HG03469 (cell line): ENCODE measurements around the gene TBC1D1.
"Not testable (repeated sequence)": the region's sequence is repeated elsewhere in the genome, so short reads cannot be mapped to it uniquely, and the experiment has no call there.

Experiments used
- ATAC-seq: cut with Tn5 transposase; IDR thresholded peaks from one replicate; pipeline ENCODE4 v1.9.1; 2021; ENCODE audit warnings: mild to moderate bottlenecking, moderate library complexity, moderate number of reproducible peaks; ENCODE audit not compliant: unreplicated experiment

Gene TBC1D1

DNA sequence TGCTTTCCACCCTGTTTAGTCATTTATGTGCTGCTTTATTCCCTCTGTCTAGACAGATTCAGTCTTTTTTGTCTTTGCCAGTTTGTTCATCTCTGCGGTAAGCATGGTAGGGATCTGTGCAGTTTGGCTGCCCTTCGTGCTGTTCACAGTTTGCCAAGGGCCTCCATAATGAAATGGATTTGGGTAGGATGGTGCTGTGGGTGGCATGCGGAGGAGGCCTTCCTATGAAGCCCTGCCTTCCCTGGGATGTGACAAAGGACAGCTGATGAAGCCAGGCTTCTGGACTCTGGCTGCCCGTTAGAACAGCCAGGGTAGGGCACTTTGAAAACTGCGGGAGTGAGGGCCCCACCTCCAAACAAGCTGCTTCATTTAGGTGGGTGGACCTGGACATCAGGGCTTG lies 116.8 kb downstream of the TBC1D1 start:
- no peak for ATAC-seq

DNA sequence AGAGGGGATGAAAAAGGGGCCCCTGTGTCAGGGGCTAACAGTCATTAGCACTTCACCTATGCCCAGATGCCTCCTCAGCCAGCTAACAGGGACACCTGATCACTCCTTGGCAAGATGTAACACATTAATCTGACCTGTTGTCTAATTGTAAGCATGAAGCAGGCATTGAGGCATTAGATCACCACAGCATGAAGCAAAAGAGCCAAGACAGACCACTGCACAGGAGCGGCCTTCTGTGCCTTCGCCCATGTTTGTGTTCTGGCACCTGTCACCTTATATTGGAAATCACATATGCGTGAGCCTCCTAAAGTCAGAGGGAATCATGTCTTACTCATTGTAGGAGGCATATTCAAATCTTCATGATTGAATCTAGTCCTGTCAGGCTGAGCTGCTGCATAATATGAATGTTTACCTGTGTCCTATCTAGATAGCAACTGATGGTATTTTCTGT lies 117.7 kb downstream of the TBC1D1 start:
- ATAC-seq: no peak

DNA sequence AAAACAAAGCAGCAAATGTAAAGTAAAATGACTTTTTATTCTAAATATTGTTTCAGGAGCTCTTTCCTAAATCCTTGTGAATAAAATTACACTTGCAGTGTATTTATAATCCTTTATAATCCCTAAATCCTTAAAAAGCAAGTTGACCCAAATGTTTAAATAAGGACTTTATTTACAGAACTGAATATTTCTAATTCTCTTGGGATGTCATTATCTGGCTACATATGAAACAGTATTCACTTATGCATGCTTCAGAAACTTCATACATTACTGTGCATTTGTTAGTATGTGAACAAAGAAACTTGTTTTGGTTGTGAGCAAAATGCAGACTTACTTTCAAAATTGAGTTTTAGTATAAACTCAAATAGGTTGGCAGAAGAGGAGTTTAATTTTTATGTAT lies 118.5 kb downstream of the TBC1D1 start:
- ATAC-seq: no peak

DNA sequence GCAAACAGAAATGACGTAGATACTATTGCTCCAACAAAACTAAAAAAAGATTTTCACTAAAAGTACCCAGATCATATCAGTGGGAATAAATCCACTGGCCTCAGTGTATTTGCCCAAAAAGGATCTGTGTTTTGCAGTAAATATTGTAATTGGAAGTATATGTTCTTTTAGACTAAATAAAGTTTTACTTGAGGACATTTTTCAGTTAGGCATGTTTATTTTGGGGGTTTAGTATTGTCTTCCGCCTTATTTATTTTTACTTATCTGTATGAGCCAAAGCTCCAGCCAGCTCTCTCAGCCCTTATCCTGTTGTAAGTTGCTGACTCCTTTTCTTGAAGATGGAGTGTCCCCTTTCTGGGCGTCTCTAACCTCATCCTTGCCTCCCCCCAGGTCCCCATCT lies 119.1 kb downstream of the TBC1D1 start:
- ATAC-seq: no peak

DNA sequence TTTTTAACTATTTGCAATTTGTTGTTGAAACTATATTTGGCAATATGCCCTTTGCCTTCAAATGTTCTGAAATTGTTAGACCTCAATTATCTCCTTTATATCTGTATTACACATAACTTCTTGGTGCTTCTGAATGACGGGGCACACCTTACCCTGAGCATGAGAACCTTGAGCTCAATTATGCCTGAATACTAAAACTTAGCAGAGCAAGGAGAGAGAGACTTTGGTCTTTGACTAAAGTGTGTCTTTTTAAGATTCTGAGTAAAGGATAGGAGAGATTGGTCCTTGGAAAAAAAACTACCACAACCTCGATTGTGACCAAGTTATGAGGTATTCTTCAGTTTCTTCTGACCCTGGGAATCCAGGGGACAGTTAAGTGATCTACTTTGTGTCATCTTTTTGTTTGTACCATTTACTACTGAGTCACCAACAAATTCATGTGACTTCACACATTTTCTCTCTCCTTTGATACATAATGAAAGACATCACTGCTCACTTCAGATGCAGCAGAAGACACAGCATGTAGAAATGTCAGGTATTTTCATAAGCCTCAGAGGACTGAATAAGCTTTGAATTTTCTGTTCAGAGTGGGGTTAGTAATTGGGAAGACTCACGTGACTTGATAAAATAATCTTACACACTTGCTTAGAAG lies 120.8 kb downstream of the TBC1D1 start:
- ATAC-seq: no peak

DNA sequence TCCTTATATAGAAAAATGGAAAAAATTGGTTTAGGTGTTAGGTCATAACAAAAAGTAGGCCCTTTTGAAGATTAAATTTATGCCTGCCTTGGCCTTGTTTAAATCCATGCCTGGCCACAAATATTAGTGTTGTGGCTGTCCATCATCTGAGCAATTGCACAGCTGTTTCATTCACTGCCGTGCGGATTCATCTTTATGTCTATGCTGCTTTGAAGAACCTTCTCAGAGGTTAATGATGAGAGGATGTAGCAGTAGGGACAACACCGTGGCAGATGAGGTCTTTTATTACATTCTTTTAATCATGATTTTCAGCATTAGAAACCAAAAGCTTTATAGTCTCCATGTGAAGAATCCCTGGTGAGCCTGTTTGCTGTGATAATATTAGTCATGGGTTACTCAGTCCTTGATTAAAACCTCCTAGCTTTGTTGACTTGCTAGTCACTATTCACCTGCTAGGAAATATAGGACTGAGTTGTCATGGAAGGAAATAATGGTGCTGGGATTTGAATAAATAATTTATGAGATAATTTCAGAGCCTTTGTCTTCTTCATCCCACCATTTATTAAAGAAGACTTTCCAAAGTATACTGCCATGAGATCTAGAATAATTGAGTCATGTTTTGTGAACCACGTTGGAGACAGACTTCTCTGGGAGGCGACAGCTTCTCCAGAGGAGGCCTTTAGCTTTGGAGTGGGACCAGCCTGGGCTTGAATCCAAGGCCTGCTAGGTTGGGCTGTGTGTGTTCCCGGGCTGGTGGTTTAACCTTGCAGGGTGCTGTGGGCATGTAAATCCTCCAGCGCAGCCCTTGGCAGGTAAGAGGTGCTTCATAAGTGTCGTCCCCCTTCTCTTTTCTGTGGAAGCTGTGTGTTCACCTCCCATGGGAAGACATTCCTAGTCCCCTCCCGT lies 122.8 kb downstream of the TBC1D1 start:
- no peak for ATAC-seq

DNA sequence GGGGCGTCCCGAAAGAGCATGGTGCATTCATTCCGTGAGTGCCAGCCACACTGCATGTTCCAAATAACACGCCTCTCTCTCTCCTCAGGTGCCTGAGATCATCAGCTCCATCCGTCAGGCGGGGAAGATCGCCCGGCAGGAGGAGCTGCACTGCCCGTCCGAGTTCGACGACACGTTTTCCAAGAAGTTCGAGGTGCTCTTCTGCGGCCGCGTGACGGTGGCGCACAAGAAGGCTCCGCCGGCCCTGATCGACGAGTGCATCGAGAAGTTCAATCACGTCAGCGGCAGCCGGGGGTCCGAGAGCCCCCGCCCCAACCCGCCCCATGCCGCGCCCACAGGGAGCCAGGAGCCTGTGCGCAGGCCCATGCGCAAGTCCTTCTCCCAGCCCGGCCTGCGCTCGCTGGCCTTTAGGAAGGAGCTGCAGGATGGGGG lies 123.6 kb downstream of the TBC1D1 start:
- ATAC-seq: no peak

DNA sequence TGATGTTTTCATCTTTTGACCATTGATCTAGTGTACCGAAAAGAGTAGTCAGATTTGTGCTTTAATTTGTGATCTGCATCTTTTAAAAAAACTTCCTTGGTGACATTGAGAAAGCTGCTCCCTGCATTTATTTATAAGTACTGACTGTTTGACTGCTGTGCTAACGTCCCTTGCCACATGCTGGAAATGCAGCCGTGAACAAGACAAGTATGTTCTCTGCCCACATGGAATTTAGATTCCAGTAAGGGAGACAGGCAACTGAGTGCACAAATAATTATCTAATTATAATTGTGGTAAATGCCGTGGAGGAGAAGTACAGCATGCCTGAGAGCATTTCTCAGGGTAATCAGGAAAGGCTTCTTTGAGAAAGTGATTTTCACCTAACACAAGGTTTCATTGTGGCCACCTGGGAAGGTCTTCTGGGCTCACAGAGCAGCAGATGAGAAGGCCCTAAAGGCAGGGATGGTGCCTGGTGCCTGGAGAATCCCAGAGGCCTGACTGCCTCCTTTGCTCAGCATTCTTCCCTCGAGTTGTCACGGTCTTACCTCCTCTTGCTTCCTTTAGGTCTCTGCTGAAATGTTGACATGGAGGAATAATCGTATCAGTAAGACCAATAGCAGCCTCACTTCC lies 125.1 kb downstream of the TBC1D1 start:
- no peak for ATAC-seq

DNA sequence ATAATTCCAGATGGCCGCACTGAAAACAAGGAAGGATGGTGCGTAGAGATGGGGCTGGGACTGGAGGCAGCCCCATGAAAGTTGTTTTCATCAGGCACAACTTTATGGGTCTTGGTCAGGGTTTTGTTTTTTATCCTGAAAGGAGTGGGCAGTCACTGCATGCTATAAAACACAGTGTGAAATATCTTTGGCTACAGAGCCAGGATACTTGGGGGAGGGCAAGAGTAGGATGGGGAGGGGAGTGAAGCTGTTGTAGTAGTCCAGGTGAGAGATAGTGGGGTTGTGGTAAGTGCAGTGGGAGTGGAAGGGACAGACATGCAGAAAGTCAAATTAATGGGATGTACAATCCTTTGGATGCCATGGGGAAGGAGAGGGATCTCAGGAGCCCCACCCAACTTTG lies 125.8 kb downstream of the TBC1D1 start:
- no peak for ATAC-seq

DNA sequence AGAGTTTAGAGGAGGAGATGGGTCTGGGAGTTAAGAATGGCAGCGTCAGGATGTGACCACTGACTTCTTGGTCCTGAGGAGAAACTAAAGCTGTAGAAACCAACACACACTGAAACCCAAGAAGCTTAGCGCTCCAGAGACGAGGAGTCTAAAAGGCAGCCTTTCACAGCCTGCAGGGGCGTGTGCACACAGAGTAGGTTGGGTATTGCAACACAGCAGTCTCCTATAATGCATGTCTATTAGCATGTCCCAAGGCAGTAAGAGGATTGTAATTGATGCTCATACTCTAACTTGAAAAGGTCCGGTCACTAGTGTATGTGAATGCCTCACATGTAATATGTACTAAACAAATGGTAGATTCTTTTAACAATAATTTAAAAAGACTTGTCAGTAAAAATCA lies 126.7 kb downstream of the TBC1D1 start:
- ATAC-seq: no peak

DNA sequence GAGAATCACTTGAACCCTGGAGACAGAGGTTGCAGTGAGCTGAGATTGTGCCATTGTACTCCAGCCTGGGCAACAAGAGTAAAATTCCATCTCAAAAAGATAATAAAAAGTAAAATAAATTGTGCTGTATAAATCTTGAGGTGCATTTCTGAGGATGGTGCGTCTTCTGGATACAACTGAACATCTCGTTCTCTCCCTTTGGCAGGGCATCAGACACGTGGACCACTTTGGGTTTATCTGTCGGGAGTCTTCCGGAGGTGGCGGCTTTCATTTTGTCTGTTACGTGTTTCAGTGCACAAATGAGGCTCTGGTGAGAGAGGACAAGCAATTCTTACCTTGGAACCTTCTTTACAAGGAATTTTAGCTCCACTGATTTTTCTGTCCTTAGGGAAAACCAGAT lies 129.5 kb downstream of the TBC1D1 start:
- no peak for ATAC-seq

DNA sequence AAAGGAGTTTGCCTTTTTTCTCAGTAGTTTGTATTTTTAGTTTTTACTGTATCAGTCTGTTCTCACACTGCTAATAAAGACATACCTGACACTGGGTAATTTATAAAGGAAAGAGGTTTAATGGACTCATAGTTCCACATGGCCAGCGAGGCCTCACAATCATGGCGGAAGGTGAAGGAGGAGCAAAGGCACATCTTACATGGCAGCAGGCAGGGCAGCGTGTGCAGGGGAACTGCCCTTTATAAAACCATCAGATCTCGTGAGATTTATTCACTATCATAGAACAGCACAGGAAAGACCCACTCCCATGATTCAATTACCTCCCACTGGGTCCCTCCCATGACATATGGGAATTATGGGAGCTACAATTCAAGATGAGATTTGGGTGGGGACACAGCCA lies 130.1 kb downstream of the TBC1D1 start:
- ATAC-seq: not testable (repeated sequence)

DNA sequence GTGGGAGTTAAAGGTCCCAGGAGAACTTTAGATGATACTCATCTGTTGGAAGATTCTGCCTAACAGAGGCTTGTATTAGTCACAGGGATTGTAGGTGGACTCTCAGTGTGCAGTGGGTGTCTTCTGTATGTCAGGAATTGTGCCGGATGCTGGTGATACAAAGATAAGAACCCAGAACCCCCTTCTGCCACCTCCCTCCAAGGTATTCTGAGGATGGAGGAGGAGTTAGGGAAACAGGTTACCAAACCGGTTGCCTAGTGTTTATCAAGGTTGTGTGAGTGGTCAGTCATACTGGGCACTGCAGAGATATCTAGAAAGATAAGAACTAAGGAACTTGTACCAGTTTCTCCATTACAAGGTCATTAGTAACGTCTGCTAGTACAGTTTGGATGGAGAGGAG lies 130.9 kb downstream of the TBC1D1 start:
- ATAC-seq: no peak

DNA sequence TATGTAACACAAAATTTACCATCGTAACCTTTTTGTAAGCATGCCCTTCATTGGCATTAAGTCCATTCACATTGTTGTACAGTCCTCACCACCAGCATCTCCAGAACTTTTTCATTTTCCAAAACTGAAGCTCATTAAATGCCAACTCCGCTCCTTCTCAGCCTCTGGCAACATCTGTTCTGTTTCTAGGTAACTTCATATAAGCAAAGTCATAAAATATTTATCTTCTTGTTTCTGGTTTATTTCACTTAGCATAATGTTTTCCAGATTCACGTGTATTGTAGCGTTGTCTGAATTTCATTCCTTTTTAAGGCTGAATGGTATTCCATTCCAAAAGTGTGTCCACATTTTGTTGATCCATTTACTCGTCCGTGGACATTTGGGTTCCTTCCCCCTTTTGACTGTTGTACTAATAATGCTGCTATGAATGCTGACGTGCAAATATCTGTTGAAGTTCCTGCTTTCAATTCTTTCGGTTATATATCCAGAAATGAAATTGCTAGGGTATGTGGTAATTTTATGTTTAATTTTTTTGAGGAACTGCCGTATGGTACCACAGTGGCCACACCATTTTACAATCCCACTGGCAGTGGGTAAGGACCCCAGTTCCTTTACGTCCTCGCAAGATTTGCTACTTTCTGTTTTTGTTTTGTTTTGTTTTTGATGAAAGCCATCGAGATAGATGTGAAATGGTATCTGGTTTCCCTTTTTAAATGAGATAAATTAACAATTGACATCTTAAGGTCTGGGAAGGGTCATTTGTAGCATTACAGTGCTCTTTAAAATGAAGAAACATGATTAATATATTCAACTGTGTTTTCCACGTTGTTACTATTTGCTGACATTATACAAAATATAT lies 132.7 kb downstream of the TBC1D1 start:
- ATAC-seq: no peak

DNA sequence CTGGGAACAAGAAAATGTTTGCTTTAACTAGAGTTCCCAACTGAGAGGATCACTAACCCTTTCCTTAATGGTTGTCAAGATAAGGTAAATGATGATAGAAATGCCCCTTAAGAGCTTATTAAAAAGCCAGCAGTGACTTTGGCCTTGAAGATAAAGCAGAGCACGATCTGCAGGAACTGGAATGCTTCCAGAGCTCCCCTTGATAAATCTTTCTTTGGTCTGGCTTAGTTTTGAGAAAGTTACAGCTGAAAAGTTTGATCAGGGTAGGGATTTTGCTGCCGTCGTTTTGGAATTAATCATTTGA lies 133.3 kb downstream of the TBC1D1 start:
- no peak for ATAC-seq

DNA sequence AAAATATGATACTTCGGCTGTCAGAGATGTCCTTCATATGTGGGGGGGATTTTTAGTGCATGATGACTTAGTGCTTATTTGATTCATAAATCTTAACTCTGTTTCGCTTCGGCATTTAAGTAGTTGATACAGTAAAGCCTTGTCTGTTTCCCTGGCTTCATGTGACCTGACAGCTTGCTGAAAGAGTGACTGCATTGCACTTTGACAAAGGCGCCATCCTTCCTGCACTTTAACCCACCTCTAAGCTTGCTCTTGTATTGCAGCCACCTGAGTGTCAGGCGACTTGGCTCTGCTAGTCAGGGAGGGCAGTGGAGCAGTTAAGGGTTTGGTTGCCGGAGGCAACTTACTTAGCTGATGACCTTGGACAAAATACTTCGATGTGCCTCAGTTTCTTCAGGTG lies 134.8 kb downstream of the TBC1D1 start:
- no peak for ATAC-seq

DNA sequence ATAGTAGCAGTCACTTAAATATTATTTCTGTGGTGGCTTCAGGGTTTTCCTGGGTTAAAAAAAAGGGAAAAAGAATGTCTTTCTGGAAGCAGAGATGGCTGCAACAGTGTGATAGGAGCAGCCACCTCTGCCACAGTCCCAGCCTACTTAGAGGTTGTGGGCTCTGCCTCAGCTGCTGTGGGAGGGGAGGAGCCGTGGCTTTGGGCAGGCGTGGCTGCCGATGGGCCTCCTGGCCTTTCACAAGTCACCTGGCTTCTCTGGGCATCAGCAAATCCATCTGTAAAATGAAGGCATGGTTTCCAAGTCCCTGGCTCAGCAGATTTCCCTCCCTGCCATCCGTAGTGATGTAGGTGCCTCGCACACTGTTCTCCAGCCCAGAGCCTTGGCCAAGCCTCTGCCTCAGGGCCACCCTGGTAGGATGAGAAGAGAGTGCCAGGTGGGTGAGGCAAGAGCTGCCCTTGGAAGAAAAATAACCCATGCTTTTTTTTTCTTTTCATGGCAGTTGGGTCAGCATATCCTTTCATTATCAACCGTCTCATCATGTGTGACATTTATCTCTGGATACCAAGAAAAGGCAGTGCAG lies 135.4 kb downstream of the TBC1D1 start:
- ATAC-seq: no peak

DNA sequence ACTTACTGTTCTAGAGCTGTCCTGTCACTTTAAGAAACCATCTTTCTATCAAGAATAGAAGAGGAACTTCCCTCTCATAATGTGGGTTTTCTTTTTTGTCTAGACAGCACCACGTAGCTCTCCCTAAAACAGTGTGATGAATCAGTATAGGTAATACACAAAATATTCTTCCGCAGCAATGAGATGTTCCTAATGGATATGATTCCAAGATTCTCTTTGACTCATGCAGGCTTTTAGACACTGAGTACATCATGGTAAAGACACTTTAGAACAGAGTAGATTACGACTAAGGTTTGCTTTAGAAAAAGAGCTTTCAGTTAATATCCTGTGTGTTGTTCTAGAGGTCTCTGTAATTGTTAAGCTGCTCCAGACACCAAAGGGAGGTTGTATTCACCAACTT lies 139.1 kb downstream of the TBC1D1 start:
- no peak for ATAC-seq

DNA sequence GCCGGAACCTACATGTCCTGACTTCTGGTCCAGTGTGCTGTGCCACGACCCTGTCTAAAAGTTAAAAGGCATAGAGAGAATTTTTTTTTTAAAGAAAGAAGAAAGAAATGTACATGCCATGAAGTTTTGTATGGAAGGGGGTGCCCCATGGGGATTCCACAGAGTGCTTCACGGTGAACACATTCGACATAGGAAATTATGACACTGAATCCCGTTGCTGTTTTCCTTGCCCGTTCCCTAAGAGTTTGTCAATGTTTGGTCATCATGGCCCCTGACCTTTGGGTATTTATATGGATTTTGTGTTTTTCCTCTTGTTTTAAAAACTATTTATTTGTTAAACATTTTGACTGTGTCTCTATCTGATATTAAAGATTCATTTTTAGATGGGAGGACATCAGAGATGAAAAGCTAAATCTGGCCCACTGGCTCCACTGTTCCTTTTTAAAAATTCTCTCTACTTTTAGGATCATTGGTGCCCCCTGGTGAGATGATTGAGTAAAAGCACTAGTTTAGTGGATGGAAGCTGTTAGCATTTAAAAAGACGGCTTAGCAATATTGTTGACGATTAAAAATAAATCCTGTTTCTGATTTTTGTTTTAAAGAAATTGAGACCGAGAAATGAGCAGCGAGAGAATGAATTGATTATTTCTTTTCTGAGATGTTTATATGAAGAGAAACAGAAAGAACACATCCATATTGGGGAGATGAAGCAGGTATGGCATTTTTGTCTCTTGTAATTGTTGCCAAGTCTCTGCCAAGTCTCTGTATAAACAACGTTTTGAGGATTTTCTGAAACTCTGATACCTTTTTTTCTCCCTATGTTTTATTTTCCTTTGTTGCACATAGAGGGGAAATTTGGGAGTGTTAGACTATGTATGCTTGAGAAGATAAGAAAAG lies 144.3 kb downstream of the TBC1D1 start:
- no peak for ATAC-seq

DNA sequence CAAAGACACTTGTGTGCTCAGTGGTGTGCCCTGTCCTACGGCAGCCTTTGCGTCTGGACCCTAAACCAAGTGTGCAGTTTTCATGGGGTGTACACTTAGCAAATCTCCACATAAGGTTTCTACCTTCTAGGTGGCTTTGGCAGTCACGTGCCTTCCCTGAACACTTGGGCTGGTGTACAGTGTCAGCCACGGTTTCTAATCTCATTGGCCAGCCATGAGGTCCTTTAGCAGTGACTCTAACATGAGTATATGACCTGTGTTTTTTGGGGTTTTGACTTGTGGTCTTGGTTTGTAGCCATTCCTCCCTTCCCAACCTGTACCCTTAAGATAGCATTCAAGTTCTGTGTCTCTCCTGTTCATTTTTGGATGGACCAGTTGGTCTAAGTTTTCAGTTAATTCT lies 145.7 kb downstream of the TBC1D1 start:
- no peak for ATAC-seq
